H7 (cell line): ENCODE results near the gene TMEM203. TPM values are rescaled to one million over a fixed set of nuclear protein-coding genes. Genes with fewer than 3 reads are reported as not detected.

Source experiments
- DNase-seq: peaks from one replicate; pipeline ENCODE4 v3.0.0; 2012
- H3K27me3 ChIP-seq: 2 replicates; pipeline ENCODE4 v1.6.0; 2011; ENCODE audit warnings: mild to moderate bottlenecking, low read length; ENCODE audit not compliant: control insufficient read depth, insufficient read depth
- H3K36me3 ChIP-seq: replicated peaks from 2 replicates; pipeline ENCODE4 v1.5.1; 2011; ENCODE audit warnings: low read length; ENCODE audit not compliant: control insufficient read depth, insufficient read depth
- H3K4me3 ChIP-seq: 2 replicates; pipeline ENCODE4 v1.5.1; 2011; ENCODE audit warnings: low read depth, mild to moderate bottlenecking, control low read depth, low read length, moderate library complexity; ENCODE audit not compliant: insufficient read depth
- total RNA-seq: library from RNA; depleted of rRNA; stranded (reverse); fragments of >200 nt; shearing (Covaris generic); gene quantifications from 2 replicates; pipeline ENCODE4 v1.2.3, GENCODE V29; 2014

The TMEM203 gene
- total RNA-seq, 1 experiment from 2014 or later: 62.3 TPM

GRCh38 chr9:137178201-137178938 lies 27.1 kb downstream of the TMEM203 start:
- Histone ChIP-seq H3K4me3 (no peak overlapping the region), H3K27me3 (no peaks in the 10 kb centered on the region), H3K36me3 (peaks cover 3% of the 10 kb centered on the region)
- no peak for DNase-seq

GRCh38 chr9:137176302-137177182 lies 28.9 kb downstream of the TMEM203 start:
- H3K27me3 ChIP-seq: no peaks in the 10 kb centered on the region
- DNase-seq: peak; percentile 93
- peaks cover 3% of the 10 kb centered on the region for H3K36me3 ChIP-seq
- no peak overlapping the region for H3K4me3 ChIP-seq

- peaks cover 6% of the 10 kb centered on the region for H3K27me3 ChIP-seq
- no peak overlapping the region for H3K4me3 ChIP-seq
- peaks cover 3% of the 10 kb centered on the region for H3K36me3 ChIP-seq
- peak; percentile 96 for DNase-seq
Observed at GRCh38 chr9:137175345-137175961, 30.0 kb downstream of the TMEM203 start.

GRCh38 chr9:137174722-137175293 lies 30.6 kb downstream of the TMEM203 start:
- H3K4me3 ChIP-seq: no peak overlapping the region
- H3K27me3 ChIP-seq: peaks cover 12% of the 10 kb centered on the region
- DNase-seq: peak; percentile 93
- H3K36me3 ChIP-seq: no peaks in the 10 kb centered on the region; the same call in 1 of the 2 replicates

GRCh38 chr9:137173796-137174664 lies 31.4 kb downstream of the TMEM203 start:
- Histone ChIP-seq H3K27me3 (peaks cover 20% of the 10 kb centered on the region), H3K36me3 (no peaks in the 10 kb centered on the region), H3K4me3 (no peak overlapping the region)
- DNase-seq: peak; percentile 64

GRCh38 chr9:137172901-137173795 lies 32.3 kb downstream of the TMEM203 start:
- peak; percentile 72 for DNase-seq
- no peaks in the 10 kb centered on the region for H3K36me3 ChIP-seq
- H3K4me3 ChIP-seq: no peak overlapping the region
- peaks cover 29% of the 10 kb centered on the region for H3K27me3 ChIP-seq

- H3K4me3 ChIP-seq: no peak overlapping the region
- peak; percentile 76 for DNase-seq
- no peaks in the 10 kb centered on the region for H3K36me3 ChIP-seq
- peaks cover 46% of the 10 kb centered on the region for H3K27me3 ChIP-seq
Observed at GRCh38 chr9:137171149-137171900, 34.1 kb downstream of the TMEM203 start.

GRCh38 chr9:137170486-137171148 lies 34.8 kb downstream of the TMEM203 start:
- peaks cover 51% of the 10 kb centered on the region for H3K27me3 ChIP-seq
- DNase-seq: peak; percentile 76
- H3K36me3 ChIP-seq: no peaks in the 10 kb centered on the region
- H3K4me3 ChIP-seq: no peak overlapping the region

GRCh38 chr9:137169896-137170358 lies 35.5 kb downstream of the TMEM203 start, which contains the start of gene LRRC26:
TSS of gene LRRC26 (minus strand) at chr9:137170051. CDS start at chr9:137169943, 108 bp downstream.
- H3K27me3 ChIP-seq: peaks cover 53% of the 10 kb centered on the region
- H3K4me3 ChIP-seq: peak within 1 kb of the TSS; percentile 50
- no peaks in the 10 kb centered on the region for H3K36me3 ChIP-seq
- no peak for DNase-seq

GRCh38 chr9:137168904-137169856 lies 36.3 kb downstream of the TMEM203 start:
- H3K4me3 ChIP-seq: peak overlapping the region; percentile 50
- H3K27me3 ChIP-seq: peaks cover 58% of the 10 kb centered on the region
- DNase-seq: peak; percentile 98
- H3K36me3 ChIP-seq: no peaks in the 10 kb centered on the region

- Histone ChIP-seq H3K36me3 (no peaks in the 10 kb centered on the region), H3K27me3 (peaks cover 63% of the 10 kb centered on the region), H3K4me3 (peak overlapping the region; percentile 50)
- DNase-seq: no peak
Observed at GRCh38 chr9:137168573-137168903, 36.9 kb downstream of the TMEM203 start.
